ENCODE data around the gene ZNF236.
"Not testable (repeated sequence)": the region's sequence is repeated elsewhere in the genome, so short reads cannot be mapped to it uniquely, and the experiment has no call there.

Gene ZNF236

GRCh38 chr18:76948345-76948744 lies 126.0 kb downstream of the ZNF236 start:
- DNase-seq (ENCODE audit: low spot score): no peak

GRCh38 chr18:76951456-76952247 lies 129.3 kb downstream of the ZNF236 start:
- DNase-seq (ENCODE audit: low spot score): no peak

DNA sequence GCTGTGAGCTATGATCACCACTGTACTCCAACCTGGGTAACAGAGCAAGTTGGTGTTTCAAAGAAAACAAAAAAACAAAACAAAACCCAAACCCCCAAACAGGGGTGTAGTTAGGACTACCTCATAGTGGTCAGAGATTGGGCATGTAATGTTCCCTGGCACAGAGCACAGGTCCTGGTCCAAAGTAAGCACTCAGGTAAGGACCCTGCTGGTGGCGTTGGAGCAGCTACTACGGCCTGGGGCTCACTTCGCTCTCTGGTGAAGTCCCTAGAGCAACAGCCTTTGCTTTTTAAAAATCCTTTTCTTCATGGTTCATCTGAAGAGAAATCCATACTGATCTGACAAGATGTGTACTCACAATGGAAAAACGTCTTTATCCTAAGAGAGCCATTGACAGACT lies 130.4 kb downstream of the ZNF236 start:
- no peak for DNase-seq (ENCODE audit: low spot score)

DNA sequence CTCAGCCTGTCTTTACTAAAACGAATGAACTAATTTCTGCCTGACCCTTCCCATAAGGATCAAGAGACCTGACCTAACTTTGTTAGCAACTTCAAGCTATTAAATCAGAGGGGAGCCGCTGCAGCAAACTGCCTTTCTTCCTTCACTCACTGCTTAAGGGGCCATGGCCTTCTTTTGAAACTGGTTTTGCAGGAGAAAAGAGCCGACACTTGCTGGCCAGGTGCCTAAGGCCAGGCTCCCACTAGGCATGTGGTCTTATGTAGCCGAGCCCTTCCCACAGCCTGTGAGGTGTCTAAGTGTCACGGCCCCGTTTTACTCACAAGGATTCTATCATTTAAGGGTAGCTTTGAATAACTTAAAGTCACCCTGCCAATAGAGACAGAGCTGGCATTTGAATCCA lies 130.8 kb downstream of the ZNF236 start:
- no peak for DNase-seq (ENCODE audit: low spot score)

- no peak for DNase-seq (ENCODE audit: low spot score)
These were observed 131.4 kb downstream of the ZNF236 start for GRCh38 chr18:76953583-76954233.

DNA sequence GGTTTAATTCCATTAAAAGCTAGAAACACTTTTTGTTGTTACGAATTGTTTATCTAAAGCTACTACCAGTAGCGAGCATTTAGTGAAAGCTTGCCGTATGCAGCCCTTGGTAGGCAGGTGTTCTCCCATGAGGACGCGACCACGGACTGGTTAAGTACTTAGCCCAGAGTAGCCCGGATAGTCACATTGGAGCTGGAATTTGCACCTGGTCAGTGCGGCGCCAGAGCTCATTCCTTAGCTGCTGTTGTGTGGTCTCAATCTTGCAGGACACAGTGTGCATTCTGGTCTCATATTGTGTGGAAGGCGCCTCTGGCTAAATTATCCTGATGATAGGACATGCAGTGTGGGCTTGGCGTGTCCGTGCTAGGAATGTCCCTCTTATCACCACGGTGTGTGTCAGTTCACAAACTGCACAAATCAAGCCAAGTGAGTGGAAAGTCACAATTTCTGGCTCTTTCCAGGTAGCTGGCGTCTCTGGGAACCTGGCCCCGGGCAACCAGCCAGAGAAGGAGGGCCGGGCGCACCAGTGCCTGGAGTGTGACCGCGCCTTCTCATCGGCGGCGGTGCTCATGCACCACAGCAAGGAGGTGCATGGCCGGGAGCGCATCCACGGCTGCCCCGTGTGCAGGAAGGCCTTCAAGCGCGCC lies 133.3 kb downstream of the ZNF236 start:
- no peak for DNase-seq (ENCODE audit: low spot score)

- no peak for DNase-seq (ENCODE audit: low spot score)
These were observed 134.3 kb downstream of the ZNF236 start for GRCh38 chr18:76956648-76957047.

- DNase-seq (ENCODE audit: low spot score): no peak
These were observed 135.3 kb downstream of the ZNF236 start for GRCh38 chr18:76957384-76958355.

- no peak for DNase-seq (ENCODE audit: low spot score)
These were observed 136.5 kb downstream of the ZNF236 start for GRCh38 chr18:76958692-76959341.

GRCh38 chr18:76959605-76960004 lies 137.2 kb downstream of the ZNF236 start:
- no peak for DNase-seq (ENCODE audit: low spot score)

GRCh38 chr18:76960528-76961035 lies 138.2 kb downstream of the ZNF236 start:
- DNase-seq (ENCODE audit: low spot score): no peak

- DNase-seq (ENCODE audit: low spot score): no peak
These were observed 140.5 kb downstream of the ZNF236 start for GRCh38 chr18:76962851-76963250.

DNA sequence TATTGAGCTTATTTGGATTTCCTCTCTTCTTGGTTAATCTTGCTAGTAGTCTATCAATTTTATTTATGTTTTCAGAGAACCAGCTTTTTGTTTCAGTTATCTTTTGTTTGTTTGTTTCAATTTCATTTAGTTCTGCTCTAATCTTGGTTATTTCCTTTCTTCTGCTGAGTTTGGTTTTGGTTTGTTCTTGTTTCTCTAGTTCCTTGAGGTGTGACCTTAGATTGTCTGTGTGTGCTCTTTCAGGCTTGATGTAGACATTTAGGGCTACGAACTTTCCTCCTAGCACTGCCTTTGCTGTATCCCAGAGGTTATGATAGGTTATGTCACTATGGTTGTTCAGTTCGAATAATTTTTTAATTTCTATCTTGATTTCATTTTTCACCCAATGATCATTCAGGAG lies 141.6 kb downstream of the ZNF236 start:
- DNase-seq (ENCODE audit: low spot score): no peak

DNA sequence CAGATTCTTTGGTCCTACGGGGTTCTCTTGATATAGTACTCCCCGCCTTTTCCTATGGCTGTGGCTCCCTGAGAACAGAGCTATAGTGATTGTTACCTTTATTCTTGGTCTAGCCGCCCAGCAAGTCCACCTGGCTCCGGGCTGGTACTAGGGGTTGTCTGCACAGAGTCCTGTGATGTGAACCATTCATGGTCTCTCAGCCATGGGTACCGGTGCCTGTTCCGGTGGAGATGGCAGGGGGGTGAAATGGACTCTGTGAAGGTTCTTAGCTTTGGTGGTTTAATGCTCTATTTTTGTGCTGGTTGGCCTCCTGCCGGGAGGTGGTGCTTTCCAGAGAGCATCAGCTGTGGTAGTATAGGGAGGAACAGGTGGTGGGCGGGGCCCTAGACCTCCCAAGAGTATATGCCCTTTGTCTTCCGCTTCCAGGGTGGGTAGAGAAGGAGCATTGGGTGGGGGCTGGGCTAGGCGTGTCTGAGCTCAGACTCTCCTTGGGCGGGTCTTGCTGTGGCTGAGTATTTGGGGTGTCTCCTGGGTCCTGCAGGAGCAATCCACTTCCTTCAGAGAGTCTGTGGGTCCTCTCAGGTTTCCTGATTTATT lies 143.3 kb downstream of the ZNF236 start:
- not testable (repeated sequence) for DNase-seq (ENCODE audit: low spot score)

GRCh38 chr18:76967299-76967698 lies 144.9 kb downstream of the ZNF236 start:
- not testable (repeated sequence) for DNase-seq (ENCODE audit: low spot score)

- DNase-seq (ENCODE audit: low spot score): no peak
These were observed 145.5 kb downstream of the ZNF236 start for GRCh38 chr18:76967721-76968472.

DNA sequence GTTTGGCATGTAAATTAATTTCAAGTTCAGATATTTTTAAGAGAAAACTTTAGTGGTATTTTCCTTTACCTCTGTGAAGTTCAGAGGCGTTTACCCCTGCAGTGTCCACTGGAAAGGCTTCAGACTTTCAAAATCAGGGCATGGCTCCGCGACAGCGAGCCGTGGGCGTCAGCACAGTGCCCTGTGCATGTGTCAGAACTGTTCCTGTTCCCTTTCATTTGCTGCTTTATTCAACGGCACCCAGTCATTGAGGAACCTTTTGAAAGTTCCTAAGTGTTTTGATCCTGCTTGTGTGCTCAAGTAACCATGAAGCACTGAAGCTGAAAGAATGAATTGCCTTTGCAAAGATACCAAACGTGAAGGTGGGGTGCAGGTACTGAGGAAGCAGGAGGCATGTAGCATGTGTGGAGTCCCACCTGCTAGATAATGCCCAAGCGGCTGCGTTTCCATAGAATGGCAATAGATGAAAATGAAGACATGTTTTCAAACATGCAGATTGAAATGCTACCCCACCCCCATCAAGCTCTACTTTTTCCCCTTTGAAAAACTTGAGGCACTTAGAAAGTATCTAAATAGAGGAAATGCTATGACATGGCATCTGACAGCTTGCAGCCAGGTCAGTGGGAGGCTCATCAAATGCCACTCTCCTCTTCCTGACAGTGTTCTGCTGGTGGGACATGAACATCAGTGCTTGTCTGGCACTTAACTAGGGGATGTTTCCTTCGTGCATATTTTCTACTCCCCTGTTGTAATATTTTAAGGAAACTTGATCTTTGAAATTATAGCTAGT lies 148.6 kb downstream of the ZNF236 start:
- DNase-seq (ENCODE audit: low spot score): no peak

- DNase-seq (ENCODE audit: low spot score): no peak
These were observed 149.9 kb downstream of the ZNF236 start for GRCh38 chr18:76972241-76972640.

GRCh38 chr18:76972846-76973519 lies 150.6 kb downstream of the ZNF236 start:
- DNase-seq (ENCODE audit: low spot score): no peak
